ENCODE measurements around the gene TRAPPC12.
"Not testable (repeated sequence)": the region's sequence is repeated elsewhere in the genome, so short reads cannot be mapped to it uniquely, and the experiment has no call there.

TRAPPC12 gene

GRCh38 chr2:3433776-3434400, 54.4 kb downstream of the TRAPPC12 start:
- ATAC-seq (replicated peaks), result no peak
- Mint-ChIP-seq H3K4me3 (no peak overlapping the region), H3K27ac (peak overlapping the region; percentile 12 to 30), H3K4me1 (ENCODE audit: low read depth in 2 of 2) (peaks cover under 1 to 3% of the 10 kb centered on the region in 2 donors), H3K27me3 (no peaks in the 10 kb centered on the region), H3K36me3 (ENCODE audit: insufficient read depth) (peaks cover 38% of the 10 kb centered on the region), H3K9me3 (no peaks in the 10 kb centered on the region)
- no peak for DNase-seq

DNA sequence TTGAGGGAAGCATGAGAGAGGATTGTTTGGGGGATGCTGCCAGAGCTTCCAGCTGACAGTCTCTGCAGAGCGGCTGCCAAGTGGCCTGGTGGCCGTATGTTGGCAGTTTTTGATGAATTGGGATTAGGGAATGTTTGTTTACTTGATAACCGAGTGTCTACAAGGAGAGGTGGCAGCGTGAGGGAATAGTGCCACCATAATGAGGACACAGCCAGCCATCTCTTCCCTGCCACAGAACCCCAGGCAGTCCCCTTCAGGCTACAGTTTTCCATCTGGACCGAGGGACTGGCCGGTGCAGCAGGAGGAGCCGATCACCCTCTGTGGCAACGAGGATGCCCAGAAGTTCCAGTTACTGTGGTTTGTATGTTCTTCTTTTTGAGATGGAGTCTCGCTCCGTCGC, 55.2 kb downstream of the TRAPPC12 start:
- peaks cover 30% of the 10 kb centered on the region for H3K36me3 Mint-ChIP-seq (ENCODE audit: insufficient read depth)
- no peak for ATAC-seq (replicated peaks)

GRCh38 chr2:3435445-3435844, 56.0 kb downstream of the TRAPPC12 start:
- no peak overlapping the region for H3K27ac Mint-ChIP-seq
- peaks cover 22% of the 10 kb centered on the region for H3K36me3 Mint-ChIP-seq (ENCODE audit: insufficient read depth)
- H3K4me3 Mint-ChIP-seq, result no peak overlapping the region
- H3K4me1 Mint-ChIP-seq (ENCODE audit: low read depth in 2 of 2), result peaks cover 5 to 18% of the 10 kb centered on the region in 2 donors
- H3K9me3 Mint-ChIP-seq, result no peaks in the 10 kb centered on the region
- H3K27me3 Mint-ChIP-seq, result no peaks in the 10 kb centered on the region
- ATAC-seq (replicated peaks) (no peak), DNase-seq (no peak)

More for the DNA sequence above, 55.2 kb downstream of the TRAPPC12 start:
- DNase-seq, result no peak
- no peaks in the 10 kb centered on the region for H3K27me3 Mint-ChIP-seq
- H3K9me3 Mint-ChIP-seq, result no peaks in the 10 kb centered on the region
- H3K27ac Mint-ChIP-seq, result peak overlapping the region; percentile 12 to 30
- no peak overlapping the region for H3K4me3 Mint-ChIP-seq
- H3K4me1 Mint-ChIP-seq (ENCODE audit: low read depth in 2 of 2), result peaks cover 0 to 10% of the 10 kb centered on the region in 2 donors

DNA sequence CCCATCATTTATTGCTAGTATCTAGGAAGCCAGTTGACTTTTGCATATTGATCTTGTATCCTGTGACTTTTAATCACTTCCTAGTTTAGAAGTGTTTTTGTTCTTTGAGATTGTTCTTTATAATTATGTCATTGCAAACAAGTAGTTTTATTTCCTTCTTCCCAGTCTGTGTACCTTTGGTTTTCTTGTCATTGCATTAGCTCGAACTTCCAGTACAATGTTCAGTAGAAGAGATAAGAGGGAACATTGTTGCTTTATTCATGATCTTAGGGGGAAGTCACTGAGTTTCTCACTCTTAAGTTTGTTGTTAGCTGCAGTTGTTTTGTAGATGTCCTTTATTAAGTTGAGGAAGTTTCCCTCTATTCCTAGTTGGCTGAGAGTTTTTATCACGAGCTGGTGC, 61.0 kb downstream of the TRAPPC12 start:
- ATAC-seq (replicated peaks), result no peak
- Mint-ChIP-seq H3K27me3 (no peaks in the 10 kb centered on the region), H3K4me1 (ENCODE audit: low read depth in 2 of 2) (peaks cover 15 to 27% of the 10 kb centered on the region in 2 donors), H3K27ac (peak overlapping the region in 1 of 2 donors; percentile 39), H3K36me3 (ENCODE audit: insufficient read depth) (peaks cover 9% of the 10 kb centered on the region), H3K9me3 (no peaks in the 10 kb centered on the region), H3K4me3 (no peak overlapping the region)
- DNase-seq, result no peak

DNA sequence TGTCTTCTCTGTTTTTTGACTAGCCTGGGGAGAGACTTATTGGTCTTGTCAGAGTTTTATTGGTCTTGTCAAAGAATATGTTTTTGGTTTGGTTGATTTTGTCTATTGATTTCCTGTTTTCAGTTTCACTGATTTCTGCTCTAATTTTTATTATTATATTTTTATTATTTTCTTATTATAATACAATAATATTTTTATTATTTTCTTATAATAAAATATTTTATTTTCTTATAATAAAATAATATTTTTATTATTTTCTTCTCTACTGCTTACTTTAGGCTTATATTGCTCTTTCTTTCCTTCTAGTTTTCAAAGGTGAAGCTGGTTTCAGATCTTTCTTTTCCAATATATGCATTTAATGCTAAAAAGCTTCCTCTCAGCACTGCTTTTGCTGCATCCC, 62.0 kb downstream of the TRAPPC12 start:
- H3K4me3 Mint-ChIP-seq, result no peak overlapping the region
- H3K4me1 Mint-ChIP-seq (ENCODE audit: low read depth in 2 of 2), result peaks cover 15 to 27% of the 10 kb centered on the region in 2 donors
- H3K27me3 Mint-ChIP-seq, result no peaks in the 10 kb centered on the region
- H3K9me3 Mint-ChIP-seq, result no peaks in the 10 kb centered on the region
- peaks cover 12% of the 10 kb centered on the region for H3K36me3 Mint-ChIP-seq (ENCODE audit: insufficient read depth)
- DNase-seq (no peak), ATAC-seq (replicated peaks) (no peak)
- H3K27ac Mint-ChIP-seq, result peak overlapping the region; percentile 33 to 39

GRCh38 chr2:3442185-3442584, 62.7 kb downstream of the TRAPPC12 start:
- no peak for DNase-seq
- H3K27ac Mint-ChIP-seq, result no peak overlapping the region

DNA sequence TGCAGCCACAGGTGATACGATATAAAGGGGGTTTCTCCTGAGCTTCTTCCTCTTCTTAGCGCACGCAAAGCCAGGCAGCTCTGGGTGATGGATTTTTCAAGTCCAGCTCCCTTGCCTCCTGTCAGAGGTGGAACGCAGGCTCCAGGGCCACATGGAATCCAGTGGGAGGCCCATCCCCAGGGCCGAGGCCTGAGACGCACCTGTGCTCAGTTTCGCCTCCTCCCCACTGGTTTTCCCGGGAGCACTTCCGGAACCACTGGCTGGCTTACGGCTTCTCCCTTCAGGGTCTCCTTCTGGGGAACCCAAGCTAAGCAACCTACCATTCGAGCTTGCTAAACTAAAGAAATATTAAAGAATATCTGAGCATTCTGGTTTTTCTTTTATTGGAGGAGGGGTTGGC, 63.6 kb downstream of the TRAPPC12 start:
- Mint-ChIP-seq H3K9me3 (no peaks in the 10 kb centered on the region), H3K27me3 (no peaks in the 10 kb centered on the region), H3K4me3 (no peak overlapping the region), H3K4me1 (ENCODE audit: low read depth in 2 of 2) (peaks cover 15 to 27% of the 10 kb centered on the region in 2 donors), H3K27ac (no peak overlapping the region), H3K36me3 (ENCODE audit: insufficient read depth) (peaks cover 23% of the 10 kb centered on the region)
- ATAC-seq (replicated peaks) (no peak), DNase-seq (no peak)

More at GRCh38 chr2:3442185-3442584, 62.7 kb downstream of the TRAPPC12 start:
- H3K36me3 Mint-ChIP-seq (ENCODE audit: insufficient read depth), result peaks cover 18% of the 10 kb centered on the region
- no peak for ATAC-seq (replicated peaks)
- H3K9me3 Mint-ChIP-seq, result no peaks in the 10 kb centered on the region
- no peaks in the 10 kb centered on the region for H3K27me3 Mint-ChIP-seq
- peaks cover 15 to 27% of the 10 kb centered on the region in 2 donors for H3K4me1 Mint-ChIP-seq (ENCODE audit: low read depth in 2 of 2)
- H3K4me3 Mint-ChIP-seq, result no peak overlapping the region

DNA sequence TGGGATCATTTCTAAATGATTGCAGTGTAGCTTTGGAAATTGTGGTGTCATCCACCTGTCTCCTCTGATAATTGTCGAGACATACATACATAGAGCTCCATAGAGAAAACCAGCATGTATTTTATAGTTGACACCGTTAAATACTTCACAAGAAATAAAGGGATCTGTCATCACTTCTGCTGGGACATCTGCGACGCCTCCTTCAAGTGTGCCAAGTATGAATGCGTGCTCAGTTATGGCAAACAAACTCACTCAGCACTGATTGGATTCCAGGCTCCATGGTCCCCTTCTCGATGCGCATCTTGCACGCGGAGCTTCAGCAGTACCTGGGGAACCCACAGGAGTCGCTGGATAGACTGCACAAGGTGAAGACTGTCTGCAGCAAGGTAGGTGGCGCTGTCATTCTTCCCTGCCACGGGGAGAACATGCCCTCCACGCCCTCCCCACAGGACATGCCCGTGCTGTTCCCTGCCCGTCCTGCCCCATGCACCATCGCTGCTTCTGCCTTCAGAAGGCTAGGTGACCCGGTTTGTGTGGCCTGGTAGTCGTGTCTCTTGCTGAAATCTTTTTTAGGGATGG, 64.1 kb downstream of the TRAPPC12 start:
- peaks cover 23% of the 10 kb centered on the region for H3K36me3 Mint-ChIP-seq (ENCODE audit: insufficient read depth)
- ATAC-seq (replicated peaks) (no peak), DNase-seq (no peak)
- H3K4me1 Mint-ChIP-seq (ENCODE audit: low read depth in 2 of 2), result peaks cover 15 to 24% of the 10 kb centered on the region in 2 donors
- H3K27ac Mint-ChIP-seq, result no peak overlapping the region
- H3K27me3 Mint-ChIP-seq, result no peaks in the 10 kb centered on the region
- H3K4me3 Mint-ChIP-seq, result no peak overlapping the region
- no peaks in the 10 kb centered on the region for H3K9me3 Mint-ChIP-seq

GRCh38 chr2:3445891-3446290, 66.4 kb downstream of the TRAPPC12 start:
- H3K36me3 Mint-ChIP-seq (ENCODE audit: insufficient read depth), result peaks cover 23% of the 10 kb centered on the region

DNA sequence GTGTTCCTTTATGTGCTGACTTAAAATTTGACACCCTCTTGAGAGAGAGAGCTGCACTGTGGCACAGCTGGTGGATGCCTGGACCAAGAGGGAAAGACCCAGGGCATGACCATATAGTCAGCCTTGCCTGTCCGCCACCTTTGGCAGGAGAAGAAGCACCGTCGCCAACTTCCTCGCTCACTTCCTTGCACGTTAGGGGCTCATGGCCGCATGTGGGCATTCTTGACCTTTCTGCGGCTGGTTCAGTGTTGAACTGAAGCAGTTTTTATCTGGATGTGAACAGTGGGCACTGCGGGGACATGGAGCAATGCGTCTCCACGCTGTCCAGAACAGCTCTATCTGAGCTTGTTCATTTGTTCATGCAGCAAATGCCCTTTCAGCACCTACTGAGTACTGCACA, 66.9 kb downstream of the TRAPPC12 start:
- Mint-ChIP-seq H3K27ac (peak overlapping the region in 1 of 2 donors; percentile 44), H3K27me3 (no peaks in the 10 kb centered on the region), H3K36me3 (ENCODE audit: insufficient read depth) (peaks cover 26% of the 10 kb centered on the region), H3K9me3 (no peaks in the 10 kb centered on the region), H3K4me3 (no peak overlapping the region), H3K4me1 (ENCODE audit: low read depth in 2 of 2) (peaks cover 0 to 7% of the 10 kb centered on the region in 2 donors)
- DNase-seq (no peak), ATAC-seq (replicated peaks) (no peak)

More at GRCh38 chr2:3445891-3446290, 66.4 kb downstream of the TRAPPC12 start:
- DNase-seq (no peak), ATAC-seq (replicated peaks) (no peak)
- H3K27me3 Mint-ChIP-seq, result no peaks in the 10 kb centered on the region
- no peaks in the 10 kb centered on the region for H3K9me3 Mint-ChIP-seq
- peaks cover 4 to 6% of the 10 kb centered on the region in 2 donors for H3K4me1 Mint-ChIP-seq (ENCODE audit: low read depth in 2 of 2)
- no peak overlapping the region for H3K4me3 Mint-ChIP-seq
- H3K27ac Mint-ChIP-seq, result peak overlapping the region in 1 of 2 donors; percentile 44

DNA sequence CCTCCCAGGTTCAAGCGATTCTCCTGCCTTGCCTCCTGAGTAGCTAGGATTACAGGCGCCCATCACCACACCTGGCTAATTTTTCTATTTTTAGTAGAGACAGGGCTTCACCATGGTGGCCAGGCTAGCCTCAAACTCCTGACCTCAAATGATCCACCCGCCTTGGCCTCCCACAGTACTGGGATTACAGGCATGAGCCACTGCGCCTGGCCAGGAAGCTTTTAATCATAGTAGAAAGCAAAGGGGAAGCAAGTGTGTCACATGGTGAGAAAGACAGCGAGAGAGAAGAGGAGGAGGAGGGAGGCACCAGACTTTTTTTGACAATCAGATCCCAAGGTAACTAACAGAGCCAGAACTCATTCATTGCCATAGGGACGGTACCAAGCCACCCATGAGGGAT, 67.7 kb downstream of the TRAPPC12 start:
- ATAC-seq (replicated peaks); H3K27ac Mint-ChIP-seq; H3K27me3 Mint-ChIP-seq; H3K9me3 Mint-ChIP-seq; H3K4me1 Mint-ChIP-seq (ENCODE audit: low read depth in 2 of 2); H3K4me3 Mint-ChIP-seq; DNase-seq: not testable (repeated sequence)
- H3K36me3 Mint-ChIP-seq (ENCODE audit: insufficient read depth), result peaks cover 33% of the 10 kb centered on the region

DNA sequence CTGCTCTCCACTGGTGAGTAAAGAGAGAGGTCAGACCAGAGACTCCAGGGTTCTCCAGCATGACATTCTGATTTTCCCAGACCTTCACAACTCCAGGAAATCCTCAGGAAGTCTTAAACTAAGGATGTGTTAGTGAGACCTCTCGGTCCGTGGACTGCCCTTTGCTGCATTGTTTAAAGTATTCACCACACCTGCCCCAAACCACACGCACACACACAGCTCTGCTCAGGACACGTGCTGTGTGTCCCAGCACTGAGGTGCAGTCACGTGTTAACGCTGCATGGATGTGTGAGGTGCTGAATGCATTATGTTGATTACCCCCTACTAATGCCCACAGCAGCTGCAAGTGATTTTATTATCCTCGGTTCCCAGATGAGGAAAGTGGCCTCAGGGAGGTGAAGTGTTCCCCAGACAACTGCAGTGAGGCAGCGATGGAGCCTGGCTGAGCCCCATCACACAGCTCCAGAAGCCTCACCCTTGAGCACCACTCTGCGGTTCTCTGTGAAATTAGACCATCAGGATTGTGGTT, 68.4 kb downstream of the TRAPPC12 start:
- ATAC-seq (replicated peaks) (no peak), DNase-seq (no peak)
- no peaks in the 10 kb centered on the region for H3K27me3 Mint-ChIP-seq
- no peaks in the 10 kb centered on the region for H3K9me3 Mint-ChIP-seq
- no peak overlapping the region for H3K4me3 Mint-ChIP-seq
- peaks cover 33% of the 10 kb centered on the region for H3K36me3 Mint-ChIP-seq (ENCODE audit: insufficient read depth)
- no peak overlapping the region for H3K27ac Mint-ChIP-seq
- peaks cover 0 to 4% of the 10 kb centered on the region in 2 donors for H3K4me1 Mint-ChIP-seq (ENCODE audit: low read depth in 2 of 2)

GRCh38 chr2:3448441-3448911, 69.0 kb downstream of the TRAPPC12 start:
- peaks cover 33% of the 10 kb centered on the region for H3K36me3 Mint-ChIP-seq (ENCODE audit: insufficient read depth)
- ATAC-seq (replicated peaks); H3K4me3 Mint-ChIP-seq; H3K27me3 Mint-ChIP-seq; H3K9me3 Mint-ChIP-seq; H3K4me1 Mint-ChIP-seq (ENCODE audit: low read depth in 2 of 2); DNase-seq; H3K27ac Mint-ChIP-seq: not testable (repeated sequence)

DNA sequence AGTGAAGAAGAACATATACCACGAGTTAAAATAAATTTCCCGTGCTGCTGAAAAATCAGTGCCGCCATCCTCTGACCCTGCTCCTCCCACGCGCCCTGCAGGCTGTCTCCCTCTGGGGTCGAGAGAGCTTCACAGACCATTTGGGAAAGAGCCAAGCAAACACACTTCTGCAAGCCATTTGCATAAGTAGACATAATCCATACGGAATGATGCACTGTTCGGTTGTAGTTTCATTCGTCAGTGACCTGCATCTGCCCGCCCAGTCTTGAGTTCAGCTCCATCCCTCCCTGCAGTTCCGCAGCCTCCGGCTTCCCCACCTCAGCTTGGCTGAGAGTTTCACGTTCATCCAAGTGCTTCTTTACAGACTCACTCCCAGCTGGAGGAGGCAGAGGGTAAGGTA, 69.6 kb downstream of the TRAPPC12 start:
- H3K4me1 Mint-ChIP-seq (ENCODE audit: low read depth in 2 of 2), result peaks cover 3 to 4% of the 10 kb centered on the region in 2 donors
- ATAC-seq (replicated peaks), result no peak
- DNase-seq, result no peak
- no peaks in the 10 kb centered on the region for H3K9me3 Mint-ChIP-seq
- H3K4me3 Mint-ChIP-seq, result no peak overlapping the region
- H3K27me3 Mint-ChIP-seq, result no peaks in the 10 kb centered on the region
- H3K36me3 Mint-ChIP-seq (ENCODE audit: insufficient read depth), result peaks cover 30% of the 10 kb centered on the region
- no peak overlapping the region for H3K27ac Mint-ChIP-seq

Data from effector memory CD8-positive, alpha-beta T cell (primary cell).